Peyer's patch (tissue), 4 donors: ENCODE data around the gene PNPLA3.

Experiments
- CTCF ChIP-seq, 6 experiments: fragments of 450-650 bp in 4 of 6; fragments of 200-600 bp in 2 of 6; sonication (generic) in 1 of 6; IDR thresholded peaks; one replicate each; pipeline ENCODE4 v1.5.1; 2017 to 2019; ENCODE audit warnings: antibody characterized with exemption in 6 of 6, mild to moderate bottlenecking in 3 of 6, moderate library complexity in 1 of 6
- POLR2A ChIP-seq, 2 donors: fragments of 450-650 bp; IDR thresholded peaks; one replicate each; pipeline ENCODE4 v1.5.1; 2017; ENCODE audit warnings: antibody characterized with exemption in 2 of 2, mild to moderate bottlenecking in 2 of 2, moderate library complexity in 2 of 2

GRCh38 chr22:43928908-43929307 lies 5.3 kb downstream of the PNPLA3 start:
- TF ChIP-seq POLR2A (IDR thresholded peaks at IDR 0.05) (no peak), CTCF (IDR thresholded peaks at IDR 0.05) (no peak)
